Esophagus mucosa (tissue), 1 donor: Measurements from ENCODE around the gene SEC63. TPM values are rescaled to one million over a fixed set of nuclear protein-coding genes. Genes with fewer than 3 reads are reported as not detected.
A peak's percentile ranks its signal among the peaks of the same experiment; 100 is the strongest.
"Not testable (repeated sequence)": the region's sequence is repeated elsewhere in the genome, so short reads cannot be mapped to it uniquely, and the experiment has no call there.

Experiments used
- ATAC-seq: fragments of 200-7000 bp; cut with Tn5 transposase; one replicate; pipeline ENCODE4 v1.9.1; 2020
- total RNA-seq: library from RNA; stranded (reverse); gene quantifications from one replicate; pipeline ENCODE4 v1.2.4, GENCODE V29; 2023
- donor health status: DM: yes; HTN: yes; CAD: no.

The SEC63 gene
- total RNA-seq, 1 donor from 2014 or later = 47.0 TPM

DNA sequence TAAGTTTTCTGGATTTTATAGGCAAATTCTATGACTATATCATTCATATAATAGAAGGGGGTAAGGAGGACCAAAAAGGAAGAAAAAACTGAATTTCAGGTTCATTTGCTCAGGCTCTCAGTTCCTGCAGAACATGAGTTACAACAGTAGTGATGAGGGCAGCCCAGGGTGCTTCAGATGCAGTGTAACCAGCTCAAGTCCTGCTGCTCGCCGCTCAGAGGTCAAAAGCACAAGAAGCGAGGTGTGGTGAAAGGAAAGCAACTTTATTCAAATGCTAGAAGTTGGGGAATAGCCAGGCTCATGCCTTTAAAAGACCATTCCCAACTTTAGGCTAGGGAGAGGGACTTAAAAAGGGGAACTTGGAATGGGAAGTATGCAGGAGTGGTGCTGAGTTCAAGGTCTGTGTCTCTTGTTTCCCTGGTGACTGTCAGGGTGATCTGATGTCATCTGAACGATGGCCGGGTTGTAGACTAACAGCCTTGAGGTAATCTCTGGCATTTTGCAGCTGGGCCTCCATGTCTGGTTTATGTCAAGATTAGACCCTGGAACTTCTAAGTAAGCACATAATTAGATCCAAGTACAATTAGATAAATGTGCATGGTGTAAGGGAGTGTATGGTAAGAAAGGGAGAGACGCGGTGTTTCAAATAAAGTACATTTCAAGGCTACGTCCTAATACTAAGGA, 14.5 kb upstream of the SEC63 start:
- ATAC-seq = no peak

DNA sequence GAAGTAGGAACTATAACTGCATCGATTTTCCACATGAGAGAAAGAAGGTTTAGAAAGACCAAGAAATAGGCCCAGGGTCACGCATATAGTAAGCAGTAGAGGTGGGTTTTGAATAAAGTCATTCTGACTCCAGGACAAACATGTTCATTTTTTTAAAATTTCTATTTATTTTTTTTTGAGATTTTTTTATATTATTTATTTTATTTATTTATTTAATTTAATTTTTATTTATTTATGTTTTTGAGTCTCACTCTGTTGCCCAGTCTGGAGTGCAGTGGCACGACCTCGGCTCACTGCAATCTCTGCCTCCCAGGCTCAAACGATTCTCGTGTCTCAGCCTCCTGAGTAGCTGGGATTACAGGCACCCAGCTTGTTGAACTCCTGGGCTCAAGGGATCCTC, 13.2 kb upstream of the SEC63 start:
- ATAC-seq = no peak

DNA sequence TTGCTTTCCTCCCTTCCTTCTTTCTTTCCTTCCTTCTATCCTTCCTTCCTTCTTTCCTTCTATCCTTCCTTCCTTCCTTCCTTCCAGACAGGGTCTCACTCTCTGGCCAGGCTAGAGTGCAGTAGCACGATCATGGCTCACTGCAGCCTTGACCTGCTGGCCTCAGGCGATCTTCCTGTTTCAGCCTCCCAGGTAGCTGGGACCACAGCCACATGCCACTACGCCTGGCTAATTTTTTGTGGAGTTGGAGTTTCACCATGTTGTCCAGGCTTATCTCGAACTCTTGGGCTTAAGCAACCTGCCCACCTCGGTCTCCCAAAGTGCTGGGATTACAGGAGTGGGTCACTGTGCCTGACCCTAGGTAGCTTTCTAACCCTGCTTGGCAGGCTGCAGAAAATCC, 12.2 kb upstream of the SEC63 start:
- no peak for ATAC-seq

DNA sequence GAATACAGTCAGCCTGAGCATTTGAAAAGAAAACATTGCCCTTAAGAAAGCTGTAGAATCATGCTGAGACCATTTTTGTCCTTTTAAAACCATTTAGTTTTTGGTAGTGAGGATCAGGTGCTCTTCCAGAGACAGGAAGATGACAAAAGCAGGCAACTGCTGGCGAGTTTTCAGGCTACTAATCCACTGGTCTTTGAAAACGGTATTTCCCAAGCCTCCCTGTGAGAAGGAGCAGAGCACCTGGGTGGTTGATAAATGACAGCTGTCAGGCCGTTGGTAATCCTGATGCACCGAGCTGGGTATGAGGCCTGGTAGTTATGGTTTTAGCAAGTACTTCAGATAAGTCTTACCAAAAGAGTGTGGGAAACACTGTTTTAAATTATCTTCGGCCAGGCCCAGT, 10.1 kb upstream of the SEC63 start:
- ATAC-seq = peak; percentile 43

DNA sequence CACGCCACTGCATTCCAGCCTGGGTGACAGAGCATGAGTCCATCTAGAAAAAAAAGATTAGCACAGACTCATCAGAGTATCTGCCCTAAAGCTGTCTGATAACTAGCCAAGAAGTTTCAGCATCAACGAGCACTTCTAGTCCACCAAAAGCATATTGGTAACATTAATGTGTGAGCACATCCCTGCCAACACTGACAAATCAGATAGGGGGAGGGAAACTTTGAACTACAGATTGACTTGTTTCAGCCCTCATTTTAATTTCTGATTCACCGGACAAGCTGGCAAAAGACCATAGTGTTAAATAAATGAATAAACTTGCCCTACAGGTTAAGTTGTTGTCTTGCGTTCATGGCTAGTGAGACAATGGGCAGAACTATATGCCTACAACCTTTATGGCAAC, 7.7 kb upstream of the SEC63 start:
- ATAC-seq = peak; percentile 73

GRCh38 chr6:107962723-107963122, 4.7 kb upstream of the SEC63 start:
- ATAC-seq = no peak

DNA sequence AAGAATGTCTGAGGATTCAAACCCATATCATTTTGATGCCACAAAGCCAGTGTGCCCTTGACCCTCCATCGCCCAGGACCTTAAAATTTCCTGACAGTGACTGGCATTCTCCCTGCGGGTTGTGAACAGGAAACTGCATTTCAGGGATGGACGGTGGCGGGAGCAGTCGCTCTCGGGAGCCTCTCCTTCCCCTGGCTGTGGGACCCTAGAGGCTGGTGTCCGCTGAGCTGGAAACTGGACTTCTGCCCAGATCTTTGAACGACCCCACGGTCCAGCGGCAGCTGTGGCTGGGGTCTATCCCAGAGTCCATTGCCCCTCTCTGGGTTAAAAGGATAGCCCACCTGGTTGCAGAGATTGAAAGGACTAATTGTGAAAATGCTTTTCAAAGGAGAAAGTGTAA, 1.4 kb upstream of the SEC63 start:
- ATAC-seq = no peak

- ATAC-seq = not testable (repeated sequence)
Observed at GRCh38 chr6:107958689-107959362, 818 bp upstream of the SEC63 start.

GRCh38 chr6:107957308-107957908, 600 bp downstream of the SEC63 start:
- ATAC-seq = peak; percentile 44

DNA sequence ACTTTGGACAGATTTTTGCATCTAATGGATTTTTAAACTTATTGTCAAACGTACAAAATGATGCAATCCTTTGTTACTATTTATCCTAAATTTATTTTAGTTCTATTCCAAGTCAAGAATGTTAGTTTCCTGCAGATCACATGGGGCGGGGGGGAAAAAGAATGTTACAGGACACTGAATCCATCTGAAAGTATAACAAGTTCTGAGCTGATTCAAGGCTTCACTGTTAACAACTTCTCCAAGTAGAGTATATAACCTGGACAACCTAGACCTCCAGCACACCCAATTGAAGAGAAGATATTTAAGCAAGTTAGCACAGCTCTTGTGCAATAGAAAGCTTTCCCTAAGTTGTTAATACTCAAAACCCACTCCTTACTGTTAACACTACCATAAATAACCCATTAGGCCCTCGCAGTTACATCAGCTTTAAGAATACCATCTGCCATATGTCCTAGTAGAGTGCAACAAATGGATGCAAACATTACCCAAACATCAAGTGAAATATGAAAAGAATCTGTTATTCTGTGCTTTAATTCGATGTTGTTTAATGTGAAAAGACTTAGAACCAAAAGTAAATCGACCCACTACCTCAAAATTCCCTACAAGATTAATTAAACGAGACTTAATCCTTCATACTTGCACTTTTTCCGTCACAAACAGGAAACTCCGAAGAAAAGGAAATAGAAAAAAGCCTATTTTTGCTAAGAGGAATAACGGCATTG, 1.3 kb downstream of the SEC63 start:
- ATAC-seq = no peak

DNA sequence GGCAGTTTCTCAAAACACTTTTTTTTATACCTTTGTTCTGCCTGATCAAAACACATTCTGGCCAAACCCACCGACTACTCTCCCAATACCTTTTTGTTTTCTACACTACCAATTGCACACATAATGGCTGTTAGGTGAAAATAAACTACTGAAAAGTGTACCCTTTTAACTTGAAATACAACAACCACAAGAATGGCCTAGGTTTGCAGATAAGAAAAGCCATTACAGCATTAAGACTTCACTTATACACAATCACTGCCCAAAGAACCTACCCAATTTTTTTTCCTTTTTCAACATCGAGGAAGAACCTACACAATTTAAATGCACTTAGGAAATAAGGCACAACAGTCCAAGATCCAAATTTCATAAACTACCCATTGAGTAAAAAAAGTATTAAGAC, 1.8 kb downstream of the SEC63 start:
- ATAC-seq = no peak

GRCh38 chr6:107953858-107954414, 4.1 kb downstream of the SEC63 start:
- not testable (repeated sequence) for ATAC-seq

GRCh38 chr6:107943626-107944439, 14.2 kb downstream of the SEC63 start:
- no peak for ATAC-seq

DNA sequence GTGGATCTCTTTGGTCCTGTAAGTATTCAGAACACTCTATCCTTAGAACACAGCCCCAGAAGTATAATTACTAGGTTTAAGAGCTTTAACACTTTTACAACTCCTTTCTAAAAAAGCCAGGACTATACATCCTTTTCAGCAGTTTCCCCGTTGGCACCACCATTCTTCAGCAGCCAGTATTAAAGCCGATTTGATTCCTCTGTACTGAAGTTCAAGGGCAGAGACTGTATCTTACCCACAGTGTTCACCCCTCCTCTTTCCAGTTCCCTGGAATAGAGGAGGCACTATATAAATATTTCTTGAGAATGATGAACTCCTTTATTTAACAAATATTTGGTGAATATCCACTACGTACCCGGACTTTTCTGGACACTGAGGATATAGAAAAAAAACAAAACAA, 15.9 kb downstream of the SEC63 start:
- ATAC-seq = no peak

DNA sequence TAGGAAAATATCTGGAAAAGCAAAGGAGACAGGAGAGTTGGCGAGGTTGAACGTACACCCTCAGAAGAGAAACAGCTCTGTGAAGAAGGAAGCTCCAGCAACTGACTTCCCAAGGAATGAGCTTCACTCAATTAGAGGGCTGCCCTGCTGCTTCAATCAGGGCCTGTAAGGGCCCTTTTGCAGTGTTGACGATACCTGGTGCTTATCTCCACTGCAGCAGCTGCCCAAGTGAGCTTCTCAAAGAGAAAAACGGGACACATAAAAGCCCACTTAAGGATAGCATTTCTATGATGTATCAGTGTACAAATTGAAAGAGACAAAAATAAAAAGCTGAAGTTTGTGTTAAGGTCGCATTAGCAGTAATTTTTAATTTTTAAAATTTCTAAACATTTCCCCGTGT, 16.4 kb downstream of the SEC63 start:
- ATAC-seq = no peak

- no peak for ATAC-seq
Observed at GRCh38 chr6:107941199-107941598, 16.8 kb downstream of the SEC63 start.

DNA sequence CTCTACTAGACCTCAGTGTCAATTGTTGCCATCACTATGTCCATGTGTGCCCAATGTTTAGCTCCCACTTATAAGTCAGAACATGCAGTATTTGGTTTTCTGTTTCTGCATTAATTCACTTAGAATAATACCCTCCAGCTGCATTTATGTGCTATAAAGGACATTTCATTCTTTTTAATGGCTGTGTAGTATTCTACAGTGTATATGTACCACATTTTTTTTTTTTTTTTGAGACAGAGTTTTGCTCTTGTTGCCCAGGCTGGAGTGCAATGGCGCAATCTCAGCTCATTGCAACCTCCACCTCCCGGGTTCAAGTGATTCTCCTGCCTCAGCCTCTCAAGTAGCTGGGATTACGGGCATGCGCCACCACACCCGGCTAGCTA, 21.1 kb downstream of the SEC63 start:
- not testable (repeated sequence) for ATAC-seq

DNA sequence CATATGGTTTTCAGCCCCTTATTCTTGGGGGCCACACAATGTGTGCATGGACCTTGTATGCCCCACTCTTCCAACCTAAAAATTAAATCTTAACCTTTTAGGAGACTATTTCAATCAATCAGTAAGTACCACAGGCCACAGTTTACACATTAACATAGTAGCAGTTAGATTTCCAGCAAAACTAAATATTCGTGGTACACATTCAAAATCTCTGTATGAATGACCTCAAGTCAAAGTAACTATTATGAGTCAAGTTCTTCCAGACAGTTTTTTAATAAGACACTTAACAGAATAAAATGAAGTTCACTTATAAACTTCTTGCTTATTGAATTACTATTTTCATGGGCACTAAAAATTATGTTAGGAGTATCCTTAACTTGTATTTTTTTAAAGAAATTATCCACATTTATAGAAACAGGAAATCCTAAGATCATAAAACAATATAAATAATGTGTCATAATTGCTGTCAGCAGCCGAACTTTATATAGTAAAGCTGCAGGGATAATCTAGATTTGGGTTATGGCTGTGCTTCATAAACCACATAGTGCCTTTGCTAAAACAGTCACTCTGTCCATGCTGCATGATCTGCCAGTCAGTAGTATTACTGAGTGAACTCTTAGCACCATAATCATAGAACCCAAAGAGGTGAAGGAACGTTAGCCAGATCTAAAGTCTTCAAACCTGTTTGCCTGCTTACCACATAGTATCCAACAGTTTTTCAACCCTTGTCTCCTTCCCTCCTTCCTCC, 21.7 kb downstream of the SEC63 start:
- no peak for ATAC-seq

DNA sequence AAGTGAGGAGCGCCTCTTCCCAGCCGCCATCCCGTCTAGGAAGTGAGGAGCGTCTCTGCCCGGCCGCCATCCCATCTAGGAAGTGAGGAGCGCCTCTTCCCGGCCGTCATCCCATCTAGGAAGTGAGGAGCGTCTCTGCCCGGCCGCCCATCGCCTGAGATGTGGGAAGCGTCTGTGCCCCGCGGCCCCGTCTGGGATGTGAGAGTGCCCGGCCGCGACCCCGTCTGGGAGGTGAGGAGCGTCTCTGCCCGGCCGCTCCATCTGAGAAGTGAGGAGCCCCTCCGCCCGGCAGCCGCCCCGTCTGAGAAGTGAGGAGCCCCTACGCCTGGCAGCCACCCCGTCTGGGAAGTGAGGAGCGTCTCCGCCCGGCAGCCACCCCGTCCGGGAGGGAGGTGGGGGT, 23.8 kb downstream of the SEC63 start:
- not testable (repeated sequence) for ATAC-seq

DNA sequence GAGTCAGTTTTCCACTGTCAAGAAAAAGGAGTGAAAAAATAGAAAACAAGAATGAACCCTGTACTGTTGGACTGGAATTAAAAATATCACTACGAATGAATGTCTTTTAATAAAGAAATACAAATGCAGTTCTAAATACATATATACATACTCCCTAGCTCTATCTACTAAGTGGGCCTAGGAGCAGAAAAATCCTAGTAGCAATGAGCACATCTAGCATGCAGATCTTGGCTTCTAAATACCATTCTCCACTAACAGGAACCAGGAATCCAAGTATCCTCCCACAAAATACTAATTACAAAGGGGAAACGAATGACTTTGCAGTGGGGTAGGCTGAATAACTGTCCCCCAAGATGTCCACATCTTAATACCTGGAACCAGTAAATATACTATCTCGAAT, 25.4 kb downstream of the SEC63 start:
- no peak for ATAC-seq

DNA sequence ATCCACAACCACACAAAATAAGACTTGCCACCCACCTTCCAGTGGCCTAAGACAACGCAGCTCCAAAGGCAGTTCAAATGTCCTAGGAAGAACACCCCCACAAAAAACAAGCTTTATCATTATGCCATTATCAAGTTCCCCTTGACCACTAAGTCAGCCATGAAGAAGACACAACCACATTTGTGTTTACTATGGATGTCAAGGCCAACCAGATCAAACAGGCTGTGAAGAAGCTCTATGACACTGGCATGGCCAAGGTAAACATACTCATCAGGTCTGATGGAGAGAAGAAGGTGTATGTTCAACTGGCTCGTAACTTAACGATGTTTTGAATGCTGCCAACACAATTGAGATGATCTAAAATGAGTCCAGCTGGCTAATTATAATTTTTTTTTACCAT, 26.1 kb downstream of the SEC63 start:
- ATAC-seq = no peak

DNA sequence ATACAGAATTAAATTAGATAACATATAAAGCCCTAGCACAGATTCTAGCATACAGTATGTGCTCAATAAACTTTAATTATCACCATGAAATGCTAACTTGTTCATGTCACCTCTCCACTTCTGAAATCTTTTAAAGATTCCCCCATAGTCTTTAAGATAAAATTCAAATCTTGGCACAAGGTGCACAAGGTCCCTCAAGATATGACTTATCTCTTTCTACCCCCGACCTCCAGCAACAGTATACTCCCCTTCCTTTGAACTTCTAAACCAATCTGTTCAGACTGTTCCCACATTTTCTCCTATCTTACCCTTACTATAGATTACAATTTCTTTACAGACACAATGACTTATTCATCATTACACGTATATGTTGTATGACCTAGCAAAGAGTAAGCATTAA, 29.0 kb downstream of the SEC63 start:
- ATAC-seq = no peak
